MV-4-11 (cell line): ENCODE measurements around the gene ETV6.

Experiments
- DNase-seq: peaks from one replicate; lab custom pipeline; 2025; lab: John Stamatoyannopoulos, UW

ETV6 gene

DNA sequence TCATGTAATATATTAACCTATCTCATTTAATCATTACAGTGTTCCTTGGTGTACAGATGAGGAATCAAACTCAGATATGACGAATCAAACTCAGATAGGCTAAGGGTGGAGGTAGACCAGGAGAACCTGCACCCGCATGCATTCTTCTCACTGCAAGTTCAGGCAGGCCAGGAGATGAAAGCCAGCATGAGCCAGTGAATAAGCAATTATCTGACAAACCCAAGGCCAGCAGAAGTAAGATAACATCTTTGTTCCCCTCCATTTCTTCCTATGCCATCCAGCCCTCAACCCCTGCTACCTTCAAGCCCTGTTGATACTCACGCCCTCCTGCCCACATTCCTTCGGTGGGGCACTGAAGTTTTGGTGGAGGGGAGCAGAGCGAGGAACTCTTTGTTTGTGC, 152.2 kb downstream of the ETV6 start:
- DNase-seq = no peak

DNA sequence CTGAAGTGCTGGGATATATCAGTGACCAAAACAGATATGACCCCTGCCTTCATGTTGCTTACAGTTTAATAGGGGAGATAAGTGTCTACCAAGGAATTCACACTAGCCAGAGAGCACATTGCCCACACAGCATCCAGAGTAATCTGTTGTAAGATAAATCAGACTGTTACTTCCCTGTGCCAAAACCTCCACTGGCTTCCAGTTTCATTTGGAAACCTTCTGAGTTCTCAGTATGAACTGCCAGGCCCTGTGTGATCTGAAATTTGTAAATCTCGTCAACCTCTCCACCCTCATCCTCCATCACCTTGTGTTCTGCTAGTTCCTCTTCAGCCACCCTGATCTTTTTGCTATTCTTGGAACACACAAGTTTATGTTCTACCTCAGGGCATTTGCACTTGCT, 154.7 kb downstream of the ETV6 start:
- DNase-seq = peak; percentile 46

DNA sequence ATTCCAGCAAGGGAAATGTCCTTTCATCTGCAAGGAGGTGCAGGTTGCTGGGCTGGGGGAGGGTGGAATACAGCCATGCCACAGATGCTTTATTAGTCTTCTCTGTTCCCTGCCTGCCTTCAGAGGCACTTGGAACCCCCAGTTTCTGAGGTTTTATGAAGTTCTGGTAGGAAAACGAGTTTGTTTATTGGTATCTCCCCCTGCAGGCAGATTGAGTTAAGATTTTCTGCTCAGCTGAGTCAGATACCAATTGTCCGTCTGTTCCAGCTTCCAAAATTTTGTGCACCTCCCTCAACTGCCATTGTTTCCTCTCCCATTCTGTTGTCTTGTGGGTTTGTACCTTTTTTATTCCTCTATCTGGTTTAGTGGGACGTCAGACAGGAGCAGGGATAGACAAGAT, 155.6 kb downstream of the ETV6 start:
- DNase-seq = peak; percentile 18

DNA sequence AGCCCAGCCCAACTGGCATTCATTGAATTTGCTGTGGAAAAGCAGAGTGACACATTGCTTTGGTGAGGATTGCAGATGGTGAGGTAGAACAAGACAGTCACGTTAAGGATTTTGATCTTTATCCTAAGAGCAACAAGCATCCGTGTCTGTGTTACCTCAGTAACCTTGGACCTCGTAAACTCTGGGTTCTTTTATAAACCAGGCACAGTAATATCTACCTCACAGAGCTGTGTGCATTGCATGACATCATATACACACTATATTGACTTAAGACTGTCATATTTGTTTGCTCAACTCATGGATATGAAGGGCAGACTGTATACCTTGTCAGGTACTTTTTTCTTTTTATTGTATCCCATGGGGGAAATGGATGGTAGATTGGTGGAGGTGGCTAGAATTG, 156.2 kb downstream of the ETV6 start:
- DNase-seq = no peak

DNA sequence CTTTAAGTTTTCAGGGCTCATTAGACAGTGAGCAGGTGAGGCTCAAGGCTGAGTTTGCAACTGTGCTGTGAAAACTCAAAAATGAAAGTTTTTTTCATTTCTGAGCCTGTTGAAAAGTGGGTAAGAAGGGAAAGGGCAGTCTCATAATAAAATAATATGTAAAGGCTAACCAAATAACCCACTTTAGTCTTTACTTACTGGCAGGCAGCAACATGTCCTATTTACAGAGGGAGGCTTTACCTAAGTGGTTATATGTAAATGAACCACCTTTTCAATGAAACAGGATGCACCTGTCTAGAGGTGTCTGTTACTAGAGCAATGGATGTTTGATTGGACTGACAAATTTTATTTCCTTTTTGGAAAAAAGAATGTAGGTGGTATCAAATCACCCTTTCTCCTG, 158.0 kb downstream of the ETV6 start:
- no peak for DNase-seq

DNA sequence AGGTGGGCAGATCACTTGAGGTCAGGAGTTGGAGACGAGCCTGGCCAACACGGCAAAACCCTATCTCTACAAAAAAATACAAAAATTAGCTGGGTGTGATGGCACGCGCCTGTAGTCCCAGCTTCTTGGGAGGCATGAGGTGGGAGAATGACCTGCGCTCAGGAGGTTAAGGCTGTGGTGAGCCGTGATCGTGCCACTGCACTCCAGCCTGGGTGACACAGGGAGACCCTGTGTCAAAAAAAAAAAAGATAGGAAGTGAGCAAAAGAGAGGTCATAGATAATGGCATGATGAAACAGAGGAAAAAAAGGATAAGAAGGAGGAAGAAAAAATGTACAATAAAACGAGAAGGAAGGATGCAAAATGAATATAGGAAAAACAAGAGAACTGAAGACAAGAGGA, 159.5 kb downstream of the ETV6 start:
- peak; percentile 36 for DNase-seq

DNA sequence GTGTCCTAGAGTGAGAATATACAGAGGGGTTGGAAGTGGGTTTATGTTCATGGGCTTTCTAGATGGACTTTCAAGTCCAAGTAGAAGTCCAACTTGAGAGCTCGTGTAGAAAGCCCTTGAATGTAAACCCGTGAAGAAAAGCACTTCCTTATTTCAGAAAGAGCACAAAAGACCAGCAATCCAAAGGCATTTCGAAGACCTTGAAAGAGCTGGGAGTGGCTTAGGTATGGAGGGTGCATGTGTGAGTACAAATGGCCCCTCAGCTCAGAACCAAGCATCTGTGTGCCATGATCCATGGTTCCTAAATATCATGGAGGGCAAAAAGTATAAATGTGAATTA, 160.7 kb downstream of the ETV6 start:
- peak; percentile 76 for DNase-seq

DNA sequence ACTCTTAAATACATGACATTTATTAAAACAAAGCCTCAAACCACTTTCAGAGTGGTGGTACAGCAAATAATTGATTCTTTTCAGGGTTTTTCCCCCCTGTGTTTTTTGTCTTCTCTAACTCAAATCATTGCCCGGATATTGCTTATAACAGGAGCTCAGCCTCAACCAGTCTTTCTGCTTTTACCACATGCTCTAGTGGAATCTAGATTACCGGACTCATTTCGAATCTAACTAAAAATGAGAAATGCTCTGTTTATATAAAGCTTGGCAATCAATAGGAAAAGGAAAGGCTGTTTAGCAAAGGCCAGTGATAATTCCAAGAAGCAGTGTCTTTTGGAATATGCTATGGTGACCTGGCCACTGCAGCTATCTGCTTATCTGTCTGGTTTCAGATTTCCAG, 161.5 kb downstream of the ETV6 start:
- no peak for DNase-seq

DNA sequence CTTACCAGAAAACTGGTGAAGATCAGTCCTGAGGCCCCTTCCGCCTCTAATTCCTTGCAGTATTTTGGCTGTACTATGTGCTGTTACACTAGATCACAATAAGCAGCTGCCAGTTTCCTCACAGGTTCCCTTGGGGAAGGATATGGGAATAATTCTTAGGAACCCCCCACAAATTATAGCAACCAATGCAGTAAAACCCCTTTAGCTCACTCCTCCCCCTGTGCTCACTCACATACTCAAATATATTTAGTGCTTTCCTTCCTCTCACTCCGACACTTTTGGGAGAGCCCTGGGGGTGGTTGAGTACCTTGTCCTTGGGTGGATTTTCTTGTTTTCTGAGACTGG, 162.7 kb downstream of the ETV6 start:
- no peak for DNase-seq

DNA sequence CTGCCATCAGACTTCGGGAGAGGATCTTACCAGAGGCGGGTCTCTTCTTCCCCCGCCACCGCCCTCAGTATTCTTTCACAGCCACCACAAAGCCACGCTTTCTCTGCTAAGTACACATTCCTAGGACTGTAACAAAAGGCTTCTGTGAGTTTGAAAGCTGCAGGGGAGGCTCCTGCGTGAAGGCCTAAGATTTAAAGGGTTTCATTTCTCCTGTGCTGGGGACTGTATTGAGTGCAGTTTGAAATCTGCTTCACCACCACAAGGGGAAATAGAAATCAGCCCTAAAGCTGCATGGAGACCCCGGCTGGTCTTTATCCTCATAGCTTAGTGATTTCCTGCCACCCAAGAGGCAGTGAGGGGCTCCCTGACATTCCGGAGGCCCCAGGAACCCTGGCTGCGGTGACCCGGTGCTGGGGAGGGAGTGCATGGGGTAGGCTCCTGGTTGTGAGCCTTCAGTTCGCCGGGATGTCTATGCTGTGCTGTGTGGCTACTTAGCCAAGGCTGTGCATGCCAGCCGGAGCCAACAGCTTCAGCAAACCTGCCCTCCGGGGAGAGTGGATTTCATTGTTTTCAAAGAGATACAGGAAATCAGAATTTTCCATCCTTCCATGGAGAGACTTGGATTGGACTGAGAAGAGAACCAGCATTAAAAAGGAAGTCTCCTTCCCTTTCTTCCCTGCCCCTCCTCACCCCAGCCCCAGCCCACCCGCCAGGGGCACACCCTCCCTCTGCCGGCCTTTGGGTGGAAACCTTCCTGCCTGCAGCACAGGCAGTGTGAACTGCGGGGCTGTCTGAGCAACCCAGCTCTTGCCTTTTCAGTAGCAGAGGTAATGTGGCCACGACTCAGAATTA, 163.3 kb downstream of the ETV6 start:
- DNase-seq = peak; percentile 87

DNA sequence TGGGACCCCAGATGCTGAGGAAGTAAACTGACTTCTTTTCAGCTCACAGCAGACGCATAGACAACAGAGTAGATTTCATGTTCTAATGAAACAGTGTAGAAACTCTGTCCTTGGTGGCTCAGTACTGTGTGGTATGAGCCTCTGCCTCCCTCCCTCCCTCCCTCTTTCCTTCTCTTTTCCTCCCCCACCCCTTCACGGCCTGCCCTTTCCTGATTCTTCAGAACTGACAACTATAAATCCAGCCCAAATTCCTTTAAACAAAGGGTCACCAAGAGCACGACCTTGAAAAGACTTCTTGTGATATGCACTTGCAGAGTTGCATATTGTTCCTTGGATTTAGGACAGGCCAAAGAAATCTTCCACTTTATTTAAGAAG, 164.0 kb downstream of the ETV6 start:
- no peak for DNase-seq

DNA sequence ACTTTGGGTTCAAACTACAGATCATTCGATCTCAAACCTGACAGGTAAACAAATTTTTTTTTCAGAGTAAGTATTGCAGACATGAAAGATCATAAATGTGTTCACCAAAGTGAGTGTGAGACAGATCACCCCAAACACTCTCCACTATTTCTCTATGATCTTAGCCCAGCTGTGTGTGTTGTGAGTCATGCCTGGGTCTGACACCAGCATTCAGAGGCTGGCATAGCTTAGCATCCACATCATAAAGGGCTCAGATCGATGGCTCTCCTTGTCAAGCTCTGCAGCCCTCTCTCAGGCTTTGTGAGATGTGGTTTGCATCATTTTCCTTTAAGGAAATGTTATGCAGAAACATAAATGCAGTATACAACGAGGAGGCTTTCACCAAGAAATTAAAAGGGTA, 164.9 kb downstream of the ETV6 start:
- DNase-seq = peak; percentile 43

DNA sequence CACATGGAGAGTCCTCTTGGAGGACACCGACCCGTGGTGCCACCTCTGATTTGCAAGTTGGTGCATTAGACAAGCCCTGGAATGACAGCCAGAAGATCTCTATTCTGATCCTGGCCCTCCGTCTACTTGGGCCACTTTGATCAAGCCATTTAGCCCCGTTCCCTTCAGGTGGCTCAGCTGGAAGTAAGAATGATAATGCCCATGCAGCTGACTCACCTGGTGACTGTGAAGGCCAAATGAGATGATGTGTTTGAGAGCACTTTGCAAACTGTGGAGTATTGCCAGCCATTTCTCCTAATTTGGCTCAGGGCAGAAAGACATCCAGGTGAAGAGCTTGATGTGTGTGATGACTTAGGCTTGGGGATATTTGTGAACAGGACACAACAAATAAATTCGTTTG, 165.9 kb downstream of the ETV6 start:
- no peak for DNase-seq

DNA sequence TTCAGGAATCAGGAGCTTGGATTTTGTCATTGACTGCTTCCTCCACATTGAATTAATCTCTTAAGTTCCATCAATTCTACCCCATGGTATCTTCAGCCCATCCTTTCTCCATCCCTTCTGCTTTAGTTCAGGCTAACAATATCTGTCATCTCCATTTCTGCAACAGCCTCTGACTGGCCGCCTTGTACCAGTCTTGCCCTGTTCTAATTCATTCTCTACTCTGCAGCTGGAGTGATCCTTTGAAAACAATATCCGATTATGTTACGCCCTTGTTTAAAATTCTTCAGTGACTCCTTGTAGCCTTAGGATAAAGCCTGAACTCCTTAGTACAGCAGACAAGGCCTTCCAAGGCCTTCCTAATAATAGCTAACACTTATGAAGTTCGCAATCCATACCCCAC, 170.2 kb downstream of the ETV6 start:
- DNase-seq = no peak

DNA sequence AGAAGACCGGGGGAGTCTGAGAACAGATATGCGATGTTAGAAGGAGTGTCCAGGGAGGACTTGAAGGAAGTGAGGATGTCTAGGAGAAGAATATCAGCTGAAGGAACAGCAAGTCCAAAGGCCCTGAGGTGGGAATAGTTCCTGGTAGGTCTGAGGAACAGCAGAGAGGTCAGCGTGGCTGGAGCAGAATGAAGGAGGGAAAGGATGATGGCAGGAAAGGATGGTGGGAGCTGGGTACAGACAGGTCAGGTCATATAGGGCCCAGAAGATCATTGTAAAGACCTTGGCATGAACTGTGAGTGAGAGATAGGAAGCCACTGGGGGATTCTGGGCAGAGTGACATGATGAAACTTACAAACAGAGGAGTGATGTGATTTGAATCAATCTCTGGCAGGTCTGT, 171.0 kb downstream of the ETV6 start:
- DNase-seq = no peak

DNA sequence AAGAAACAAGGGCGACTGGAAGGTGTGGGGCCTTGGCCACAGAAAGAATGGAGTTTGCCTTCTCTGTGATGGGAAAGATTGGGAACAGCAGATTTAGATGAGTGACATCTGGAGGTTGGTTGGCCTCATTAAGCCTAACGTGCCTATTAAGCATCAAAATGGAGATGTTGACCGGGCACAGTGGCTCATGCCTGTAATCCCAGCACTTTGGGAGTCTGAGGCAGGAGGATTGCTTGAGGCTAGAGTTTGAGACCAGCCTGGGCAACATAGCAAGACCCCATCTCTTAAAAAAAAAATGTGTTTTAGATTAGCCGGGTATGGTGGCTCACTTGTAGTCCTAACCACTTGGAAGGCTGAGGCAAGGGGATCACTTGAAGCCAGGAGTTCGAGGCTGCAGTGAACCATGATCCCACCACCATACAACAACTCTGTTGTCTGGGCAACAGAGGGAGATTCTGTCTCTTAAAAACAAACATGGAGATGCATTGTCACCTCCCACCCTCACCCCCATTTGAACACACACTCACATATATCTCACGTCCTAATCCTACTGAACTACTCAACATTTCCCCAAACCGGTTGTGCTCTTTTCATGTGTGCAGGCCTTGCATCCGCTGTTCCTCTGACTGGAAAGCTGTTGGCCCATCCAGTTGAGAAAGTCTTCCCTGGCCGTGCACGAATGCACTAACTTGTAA, 172.1 kb downstream of the ETV6 start:
- DNase-seq = no peak

DNA sequence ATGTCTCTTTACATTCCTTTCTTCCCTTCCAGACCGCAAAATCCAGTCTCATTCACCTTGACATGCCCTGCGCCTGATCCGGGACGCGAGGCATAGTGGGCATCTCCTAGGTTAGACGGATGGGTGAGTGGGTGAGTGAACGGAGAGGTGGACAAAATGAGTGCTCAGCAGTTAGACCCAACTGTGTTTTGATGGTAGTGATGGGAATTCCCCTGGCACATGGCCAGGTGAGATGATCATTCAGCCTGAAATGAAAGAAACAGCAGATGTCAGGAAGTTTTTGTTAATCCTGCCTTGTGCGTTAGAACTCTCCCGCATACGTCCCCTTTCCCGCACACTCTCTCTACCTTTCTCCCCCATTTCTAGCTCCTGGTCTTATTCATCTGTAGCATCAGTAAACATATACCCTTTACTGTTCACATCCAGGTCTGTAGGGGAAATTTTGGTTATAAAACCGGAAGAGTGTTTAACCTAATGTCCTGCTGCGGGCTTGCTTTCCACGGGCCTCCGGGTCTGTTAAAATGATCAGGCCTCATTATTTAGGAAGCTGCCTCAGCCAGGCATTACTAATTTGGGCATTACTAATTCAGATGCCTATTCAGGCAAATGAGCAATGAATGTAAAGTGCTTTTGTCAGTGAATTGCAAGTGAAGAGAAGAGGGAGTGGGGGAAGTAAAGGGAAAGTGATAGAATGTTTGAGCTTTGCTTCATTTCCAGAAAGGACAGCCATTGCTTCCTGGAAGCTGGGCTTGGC, 172.8 kb downstream of the ETV6 start:
- DNase-seq = no peak

DNA sequence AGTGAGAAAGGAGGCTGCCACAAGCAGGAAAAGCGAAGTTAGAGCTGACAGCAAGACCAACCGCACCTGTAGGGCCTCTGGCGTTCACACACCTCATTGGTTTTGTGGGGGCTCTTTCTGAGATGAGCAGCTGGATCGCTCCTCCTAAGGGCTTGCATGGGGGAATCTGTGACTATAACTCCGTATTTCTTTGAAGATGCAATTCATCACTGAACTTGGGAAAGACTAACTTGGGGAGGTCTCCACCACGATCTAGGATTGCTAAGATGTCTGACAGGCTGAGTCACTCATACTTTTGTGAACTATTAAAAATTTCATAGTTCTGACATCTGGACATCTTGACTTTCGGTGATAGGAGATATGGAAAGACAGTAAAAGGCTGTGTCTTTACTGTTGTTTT, 173.6 kb downstream of the ETV6 start:
- DNase-seq = no peak

DNA sequence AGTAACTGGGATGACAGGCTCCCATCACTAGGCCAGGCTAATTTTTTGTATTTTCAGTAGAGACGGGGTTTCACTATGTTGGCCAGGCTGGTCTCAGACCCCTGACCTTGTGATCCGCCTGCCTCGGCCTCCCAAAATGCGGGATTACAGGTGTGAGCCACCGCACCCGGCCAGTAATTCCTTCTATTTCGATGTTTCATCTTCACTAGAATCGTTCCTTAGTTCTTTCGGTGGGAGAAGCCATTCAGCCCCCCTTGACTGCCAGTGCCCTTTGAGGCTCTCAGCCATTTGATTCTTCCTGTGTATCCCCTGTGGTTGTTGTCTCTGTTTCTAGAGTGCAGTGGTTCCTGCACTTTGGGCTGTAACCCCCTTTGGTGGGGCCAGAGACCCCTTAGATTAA, 174.1 kb downstream of the ETV6 start:
- no peak for DNase-seq

DNA sequence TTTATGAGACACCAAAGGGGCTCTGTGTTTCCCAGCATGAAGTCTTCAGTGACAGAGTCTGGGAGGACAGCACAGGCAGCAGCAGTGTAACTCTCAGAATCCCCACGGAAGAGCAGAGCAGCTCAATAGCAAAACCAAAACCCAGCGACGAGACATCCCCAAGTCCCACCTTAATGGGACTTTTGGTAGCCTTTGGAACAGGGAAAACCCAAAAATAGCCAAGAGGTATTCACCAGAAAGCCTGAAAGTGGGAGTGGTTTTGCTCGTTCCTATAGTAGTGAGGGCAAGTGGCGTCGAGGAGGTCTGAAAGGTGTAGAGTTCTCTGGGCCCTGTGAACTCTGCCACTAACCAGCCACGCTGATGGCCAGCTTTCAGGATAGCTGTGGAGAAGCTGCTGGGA, 174.6 kb downstream of the ETV6 start:
- DNase-seq = no peak

DNA sequence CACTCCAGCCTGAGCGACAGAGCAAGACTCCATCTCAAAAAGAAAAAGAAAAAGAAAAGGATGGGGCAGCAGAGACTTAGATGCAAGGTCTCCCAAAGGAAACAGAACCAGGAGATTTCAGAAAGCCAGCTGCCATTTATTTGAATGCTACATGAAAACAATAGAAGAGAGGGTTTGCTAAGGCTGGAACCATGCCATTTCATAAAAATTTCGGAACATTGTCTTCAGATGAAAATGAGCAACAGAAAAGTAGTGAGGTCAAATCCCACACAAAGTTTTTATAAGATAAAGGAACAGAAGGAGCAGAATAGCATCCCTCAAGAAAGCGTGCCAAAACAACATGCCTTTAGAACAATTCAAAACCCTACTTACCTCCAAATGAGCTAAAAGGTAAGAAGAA, 175.3 kb downstream of the ETV6 start:
- DNase-seq = no peak

DNA sequence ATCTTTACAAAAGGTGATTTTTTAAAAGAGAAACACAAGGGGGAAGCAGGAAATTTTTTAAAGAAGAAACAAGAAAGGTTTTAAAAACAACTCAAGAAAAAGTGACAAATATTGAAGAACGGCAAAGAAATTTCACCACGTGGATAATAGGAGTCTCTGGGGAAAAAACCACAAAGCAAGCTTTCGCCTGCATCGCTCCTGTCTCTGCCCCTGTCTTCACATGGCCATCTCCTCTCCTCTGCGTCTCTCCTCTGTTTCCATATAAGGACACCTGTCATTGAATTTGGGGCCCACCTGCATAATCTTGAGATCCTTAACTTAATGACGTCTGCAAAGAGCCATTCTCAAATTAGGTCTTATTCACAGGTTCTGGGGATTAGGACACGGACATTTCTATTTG, 175.8 kb downstream of the ETV6 start:
- no peak for DNase-seq

DNA sequence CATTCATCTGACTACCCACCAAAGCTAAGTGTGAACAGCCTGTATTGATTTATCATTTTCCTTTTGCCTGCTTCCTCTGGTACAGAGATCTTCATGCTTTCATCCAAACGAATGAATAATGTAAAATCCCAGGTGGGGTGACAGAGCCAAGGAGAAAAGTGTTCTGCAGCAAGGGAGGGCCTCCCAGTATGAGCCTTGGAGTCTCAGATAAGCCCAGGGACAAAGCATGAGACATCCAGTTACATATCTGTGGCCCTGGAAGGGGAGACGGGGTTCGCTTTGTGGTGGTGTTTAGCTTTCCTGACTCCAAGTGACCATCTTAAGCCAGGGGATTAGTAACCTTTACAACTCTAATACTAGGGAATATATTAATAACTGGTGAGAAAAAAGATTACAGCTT, 177.1 kb downstream of the ETV6 start:
- DNase-seq = no peak
